ENCODE results near the gene TEX261.

DNA sequence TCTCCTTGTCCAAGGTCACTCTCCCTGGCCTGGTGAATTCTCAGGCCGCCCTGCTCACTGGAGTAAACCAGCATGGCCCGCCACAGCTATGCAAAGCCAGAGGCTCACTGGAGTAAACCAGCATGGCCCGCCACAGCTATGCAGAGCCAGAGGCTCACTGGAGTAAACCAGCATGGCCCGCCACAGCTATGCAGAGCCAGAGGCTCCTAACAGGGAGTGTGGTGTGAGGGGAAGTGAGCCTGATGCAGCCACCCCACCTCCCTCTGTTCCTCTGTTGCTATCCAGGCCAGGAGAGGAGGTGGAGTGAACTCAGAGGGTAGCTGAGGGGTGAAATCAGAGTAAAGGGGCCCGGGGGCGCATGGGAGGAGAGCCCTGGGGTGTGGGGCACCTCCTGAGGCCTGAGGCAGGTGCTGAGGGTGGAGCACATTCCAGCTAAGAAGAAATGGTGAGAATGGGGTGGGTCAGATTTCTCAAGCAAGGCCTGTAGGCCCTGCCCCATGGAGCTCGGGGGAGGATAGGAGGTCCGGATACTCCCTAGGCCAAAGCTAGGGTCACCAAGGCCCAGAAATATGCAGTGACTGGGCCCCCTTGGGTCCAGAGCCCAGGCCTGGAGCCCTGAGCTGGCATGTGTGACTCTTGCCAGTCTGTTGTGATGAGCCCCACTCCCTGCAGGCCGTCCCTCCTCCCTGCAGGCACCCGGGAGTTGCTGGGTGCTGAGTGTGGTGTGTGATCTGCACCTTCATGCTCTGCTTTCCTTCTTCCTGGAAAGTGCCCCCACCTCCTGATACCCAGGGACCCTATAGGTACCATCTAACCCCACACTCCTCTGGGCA lies 57.5 kb downstream of the TEX261 start:
- TF ChIP-seq, protein P1, sequence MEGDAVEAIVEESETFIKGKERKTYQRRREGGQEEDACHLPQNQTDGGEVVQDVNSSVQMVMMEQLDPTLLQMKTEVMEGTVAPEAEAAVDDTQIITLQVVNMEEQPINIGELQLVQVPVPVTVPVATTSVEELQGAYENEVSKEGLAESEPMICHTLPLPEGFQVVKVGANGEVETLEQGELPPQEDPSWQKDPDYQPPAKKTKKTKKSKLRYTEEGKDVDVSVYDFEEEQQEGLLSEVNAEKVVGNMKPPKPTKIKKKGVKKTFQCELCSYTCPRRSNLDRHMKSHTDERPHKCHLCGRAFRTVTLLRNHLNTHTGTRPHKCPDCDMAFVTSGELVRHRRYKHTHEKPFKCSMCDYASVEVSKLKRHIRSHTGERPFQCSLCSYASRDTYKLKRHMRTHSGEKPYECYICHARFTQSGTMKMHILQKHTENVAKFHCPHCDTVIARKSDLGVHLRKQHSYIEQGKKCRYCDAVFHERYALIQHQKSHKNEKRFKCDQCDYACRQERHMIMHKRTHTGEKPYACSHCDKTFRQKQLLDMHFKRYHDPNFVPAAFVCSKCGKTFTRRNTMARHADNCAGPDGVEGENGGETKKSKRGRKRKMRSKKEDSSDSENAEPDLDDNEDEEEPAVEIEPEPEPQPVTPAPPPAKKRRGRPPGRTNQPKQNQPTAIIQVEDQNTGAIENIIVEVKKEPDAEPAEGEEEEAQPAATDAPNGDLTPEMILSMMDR (IDR thresholded peaks at IDR 0.05; ENCODE audit: low read length): no peak
- TF ChIP-seq EZH2 (optimal IDR thresholded peaks at IDR 0.05; ENCODE audit: low read depth, low read length) (no peak), EZH2phosphoT487 (IDR thresholded peaks at IDR 0.05; ENCODE audit: low read length) (no peak)
